ENCODE data around the gene APOOL.

GRCh38 chrX:85037114-85037513 is 33.4 kb downstream of the APOOL start:
- no peak for TF ChIP-seq CTCF (conservative IDR thresholded peaks at IDR 0.05; ENCODE audit: low read depth, low read length)
- no peak for TF ChIP-seq EZH2 (IDR thresholded peaks at IDR 0.05; ENCODE audit: low read length, unreplicated experiment)
- TF ChIP-seq EZH2phosphoT487 (IDR thresholded peaks at IDR 0.05; ENCODE audit: borderline replicate concordance, low read length), result no peak

Measured in PC-3 (cell line).